Measurements from ENCODE around the gene NUP98.
"Not testable (repeated sequence)": the region's sequence is repeated elsewhere in the genome, so short reads cannot be mapped to it uniquely, and the experiment has no call there.

Gene NUP98

DNA sequence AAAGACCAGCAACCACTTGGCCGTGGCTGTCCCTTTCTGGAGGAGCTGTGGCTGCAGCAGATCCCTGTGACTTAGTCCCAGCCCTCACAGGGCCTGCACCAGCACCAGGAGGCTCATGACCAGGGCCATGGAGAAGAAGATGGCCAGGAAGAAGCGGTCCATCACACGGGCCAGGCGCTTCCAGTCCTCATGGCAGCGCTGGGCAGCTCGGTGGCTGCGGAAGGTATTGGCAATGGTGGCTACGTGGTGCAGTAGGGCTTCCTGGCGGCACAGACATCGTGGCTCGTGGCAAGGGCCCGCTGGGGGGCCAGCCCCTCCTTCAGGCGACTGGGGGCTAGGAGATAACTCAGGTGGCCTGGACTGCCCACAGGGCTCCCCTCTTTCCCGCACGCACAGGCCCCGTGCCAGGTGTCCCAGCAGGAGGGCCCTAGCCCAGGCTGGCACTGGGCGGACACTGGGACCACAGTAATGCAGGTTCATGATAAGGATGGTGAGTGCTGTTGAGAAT, 131.3 kb downstream of the NUP98 start:
- no peak for DNase-seq

DNA sequence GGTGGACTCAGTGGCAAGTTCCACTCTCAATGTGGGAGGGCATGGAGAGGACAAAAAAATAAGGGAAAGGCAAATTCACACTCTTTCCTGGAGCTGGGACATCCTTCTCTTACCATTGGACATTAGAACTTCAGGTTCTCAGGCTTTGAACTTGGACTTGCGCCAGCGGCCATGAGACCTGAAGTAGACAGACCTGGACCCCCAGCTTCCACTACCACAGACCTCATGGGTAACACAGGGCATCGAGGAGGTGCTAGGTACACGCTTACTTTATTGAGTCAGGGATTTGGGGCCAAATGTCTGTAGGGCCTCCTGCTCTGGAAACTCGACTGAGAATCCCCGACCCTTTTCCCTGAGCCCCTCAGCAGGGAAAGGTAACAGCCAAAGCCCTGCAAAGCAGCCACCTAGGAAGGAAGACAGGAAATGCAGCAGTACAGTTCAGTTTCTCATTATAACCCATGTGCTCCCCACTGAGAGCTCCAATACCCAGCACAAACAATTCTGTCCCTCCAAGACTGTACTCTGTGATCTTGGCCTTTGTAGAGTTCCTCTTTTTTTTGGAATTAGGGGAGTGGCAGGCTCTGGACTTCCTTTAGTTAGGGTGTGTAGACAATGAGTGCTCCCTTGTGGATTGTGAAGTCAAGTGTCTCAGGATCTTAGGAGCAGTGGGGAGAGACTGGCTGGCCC, 131.9 kb downstream of the NUP98 start:
- no peak for DNase-seq

DNA sequence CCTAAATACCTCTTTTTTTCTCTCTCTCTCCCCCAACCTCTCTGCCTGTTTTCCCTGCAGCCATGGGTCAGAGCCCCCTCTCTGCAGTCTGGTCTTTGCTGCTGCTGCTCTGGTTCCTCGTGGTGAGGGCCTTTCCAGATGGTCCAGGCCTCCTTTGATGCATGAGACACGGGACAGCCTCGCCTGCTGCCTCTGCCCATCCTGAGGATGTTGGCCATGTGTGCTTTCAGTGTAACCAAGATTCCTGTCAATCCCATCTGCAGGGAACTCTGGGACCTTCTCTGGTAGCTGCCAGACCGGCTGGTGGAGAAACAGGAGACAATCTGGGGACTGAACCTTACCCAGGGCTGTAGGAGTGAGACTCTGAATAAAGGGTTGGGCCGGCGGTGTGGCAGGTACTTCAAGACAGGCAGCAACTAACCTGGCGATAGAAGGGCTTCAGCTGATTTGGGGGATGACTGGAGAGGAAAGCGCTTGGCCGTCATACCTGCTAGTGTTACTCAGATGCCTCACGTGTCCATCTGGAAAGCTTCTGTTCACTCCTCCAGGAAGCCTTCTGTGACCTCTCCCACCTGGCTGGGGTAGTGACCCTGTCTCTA, 133.2 kb downstream of the NUP98 start:
- DNase-seq: no peak

DNA sequence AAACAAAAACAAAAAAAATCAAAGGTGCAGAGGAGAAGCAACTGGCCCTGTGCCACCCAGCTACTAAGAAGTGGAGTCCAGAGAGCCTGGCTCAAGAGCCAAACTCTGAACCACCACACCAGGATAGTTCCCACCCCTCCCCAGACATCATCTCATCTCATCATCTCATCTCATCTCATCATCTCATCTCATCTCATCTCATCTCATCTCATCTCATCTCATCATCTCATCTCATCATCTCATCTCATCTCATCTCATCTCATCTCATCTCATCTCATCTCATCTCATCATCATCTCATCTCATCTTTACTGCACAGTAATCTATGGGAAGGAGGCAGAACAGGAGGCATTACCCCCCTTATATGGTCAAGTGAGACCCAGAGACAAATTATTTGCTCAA, 134.5 kb downstream of the NUP98 start:
- no peak for DNase-seq

DNA sequence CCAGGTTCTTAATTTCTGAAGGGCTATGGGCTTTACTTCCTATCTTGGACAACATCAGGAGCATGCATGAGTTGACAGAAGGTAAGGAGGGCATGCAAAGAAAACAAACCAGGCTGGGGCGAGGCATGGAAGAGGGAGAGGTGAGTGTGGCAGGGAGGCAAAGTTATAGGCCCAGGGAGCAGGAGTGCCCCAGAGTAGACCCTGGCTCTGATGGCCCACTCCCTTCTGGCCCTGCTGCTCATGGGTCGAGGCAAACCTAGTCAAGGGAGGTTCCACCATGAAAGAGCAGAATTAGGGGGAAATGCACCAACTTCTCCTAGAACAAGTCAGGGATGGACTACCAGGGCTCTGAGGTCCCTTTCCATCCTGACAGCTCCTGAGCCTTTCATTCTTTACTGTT, 136.4 kb downstream of the NUP98 start:
- no peak for DNase-seq

DNA sequence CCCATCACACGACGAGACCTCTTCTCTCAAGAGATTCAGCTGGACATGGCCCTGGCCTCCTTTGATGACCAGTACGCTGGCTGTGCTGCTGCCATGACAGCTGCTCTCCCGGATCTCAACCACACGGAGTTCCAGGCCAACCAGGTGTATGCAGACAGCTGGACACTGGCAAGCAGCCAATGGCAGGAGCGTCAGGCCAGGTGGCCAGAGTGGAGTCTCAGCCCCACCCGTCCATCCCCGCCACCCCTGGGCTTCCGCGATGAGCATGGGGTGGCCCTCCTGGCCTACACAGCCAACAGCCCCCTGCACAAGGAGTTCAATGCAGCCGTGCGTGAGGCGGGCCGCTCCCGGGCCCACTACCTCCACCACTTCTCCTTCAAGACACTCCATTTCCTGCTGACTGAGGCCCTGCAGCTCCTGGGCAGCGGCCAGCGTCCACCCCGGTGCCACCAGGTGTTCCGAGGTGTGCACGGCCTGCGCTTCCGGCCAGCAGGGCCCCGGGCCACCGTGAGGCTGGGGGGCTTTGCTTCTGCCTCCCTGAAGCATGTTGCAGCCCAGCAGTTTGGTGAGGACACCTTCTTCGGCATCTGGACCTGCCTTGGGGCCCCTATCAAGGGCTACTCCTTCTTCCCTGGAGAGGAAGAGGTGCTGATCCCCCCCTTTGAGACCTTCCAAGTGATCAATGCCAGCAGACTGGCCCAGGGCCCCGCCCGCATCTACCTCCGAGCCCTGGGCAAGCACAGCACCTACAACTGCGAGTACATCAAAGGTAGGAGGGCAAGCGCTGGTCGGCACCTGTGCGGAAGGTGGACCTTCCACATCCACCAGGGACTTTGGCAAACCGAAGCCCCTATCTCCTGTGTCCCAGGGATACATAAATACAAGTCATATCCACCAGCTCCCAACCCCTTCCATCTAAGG, 137.5 kb downstream of the NUP98 start:
- DNase-seq: no peak

DNA sequence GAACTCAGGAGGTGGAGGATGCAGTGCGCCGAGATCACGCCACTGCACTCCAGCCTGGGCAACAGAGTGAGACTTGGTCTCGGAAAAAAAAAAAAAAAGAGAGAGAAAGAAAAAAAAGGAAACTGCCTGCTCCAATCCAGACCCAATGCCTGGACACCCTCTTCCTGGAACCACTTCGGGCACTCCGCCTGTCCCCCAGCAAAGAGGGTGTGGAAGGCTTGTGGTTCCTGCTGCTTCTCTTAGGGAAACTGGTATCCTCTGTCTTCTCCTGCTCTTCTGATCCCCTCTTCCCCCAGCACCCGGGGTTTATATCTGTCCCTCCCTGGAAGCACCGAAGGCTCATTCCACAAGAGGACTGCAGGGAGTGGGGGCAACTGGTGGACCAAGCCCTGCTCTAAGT, 139.1 kb downstream of the NUP98 start:
- DNase-seq: no peak

DNA sequence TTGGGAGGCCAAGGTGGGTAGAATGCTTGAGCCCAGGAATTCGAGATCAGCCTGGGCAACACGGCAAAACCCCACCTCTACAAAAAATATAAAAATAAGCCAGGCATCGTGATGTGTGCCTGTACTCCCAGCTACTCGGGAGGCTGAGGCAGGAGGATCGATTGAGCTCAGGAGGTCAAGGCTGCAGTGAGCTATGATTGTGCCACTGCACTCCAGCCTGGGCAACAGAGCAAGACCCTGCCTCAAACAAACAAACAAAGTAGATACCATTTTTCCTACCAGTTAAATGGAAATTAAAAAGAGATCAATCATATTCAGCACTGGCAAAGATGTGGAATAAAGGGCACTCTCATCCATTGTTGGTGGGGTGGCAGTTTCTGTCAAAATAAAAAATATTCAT, 140.0 kb downstream of the NUP98 start:
- not testable (repeated sequence) for DNase-seq

DNA sequence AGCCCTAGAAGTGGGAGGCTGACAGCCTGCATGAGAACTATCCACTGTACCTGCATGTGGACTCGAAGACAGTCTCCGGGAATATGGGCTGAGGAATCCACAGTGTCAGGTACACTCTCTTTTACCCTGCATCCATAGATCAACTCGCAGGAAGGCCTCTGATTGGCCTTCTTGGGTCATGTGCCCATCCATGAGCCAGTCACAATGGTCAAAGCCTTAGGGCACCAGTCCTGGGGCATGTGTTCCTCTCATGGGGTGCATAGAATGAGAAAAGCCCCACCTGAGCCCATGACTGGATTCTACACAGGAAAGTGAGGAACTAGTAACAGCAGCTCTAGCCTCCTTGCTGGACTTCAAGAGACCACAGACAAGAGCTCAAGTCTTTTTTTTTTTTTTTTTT, 141.8 kb downstream of the NUP98 start:
- no peak for DNase-seq

DNA sequence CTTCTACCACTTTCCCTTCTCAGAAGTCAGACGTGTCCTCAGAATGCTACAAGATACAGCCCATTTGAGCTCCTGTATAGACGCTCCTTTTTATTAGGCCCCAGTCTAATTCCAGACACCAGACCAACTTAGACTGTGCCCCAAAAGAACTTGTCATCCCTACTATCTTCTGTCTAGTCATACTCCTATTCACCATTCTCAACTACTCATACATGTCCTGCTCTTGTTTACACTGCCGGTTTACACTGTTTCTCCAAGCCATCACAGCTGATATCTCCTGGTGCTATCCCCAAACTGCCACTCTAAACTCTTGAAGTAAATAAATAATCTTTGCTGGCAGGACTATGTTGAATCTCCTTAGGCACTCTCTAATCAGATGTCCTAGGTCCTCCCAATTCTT, 144.8 kb downstream of the NUP98 start:
- DNase-seq: not testable (repeated sequence)

DNA sequence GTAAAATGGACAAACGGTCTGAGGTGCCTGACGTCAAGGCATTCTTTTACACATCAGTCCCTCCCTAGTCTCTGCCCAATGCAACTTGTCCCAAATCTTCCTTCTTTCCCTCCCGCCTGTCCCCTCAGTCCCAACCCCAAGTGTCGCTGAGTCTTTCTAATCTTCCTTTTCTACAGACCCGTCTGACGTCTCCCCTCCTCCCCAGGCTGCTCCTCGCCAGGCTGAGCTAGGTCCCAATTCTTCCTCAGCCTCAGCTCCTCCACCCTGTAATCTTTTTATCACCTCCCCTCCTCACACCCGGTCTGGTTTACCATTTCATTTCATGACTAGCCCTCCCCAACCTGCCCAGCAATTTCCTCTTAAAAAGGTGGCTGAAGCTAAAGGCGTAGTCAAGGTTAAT, 148.0 kb downstream of the NUP98 start:
- DNase-seq: not testable (repeated sequence)

DNA sequence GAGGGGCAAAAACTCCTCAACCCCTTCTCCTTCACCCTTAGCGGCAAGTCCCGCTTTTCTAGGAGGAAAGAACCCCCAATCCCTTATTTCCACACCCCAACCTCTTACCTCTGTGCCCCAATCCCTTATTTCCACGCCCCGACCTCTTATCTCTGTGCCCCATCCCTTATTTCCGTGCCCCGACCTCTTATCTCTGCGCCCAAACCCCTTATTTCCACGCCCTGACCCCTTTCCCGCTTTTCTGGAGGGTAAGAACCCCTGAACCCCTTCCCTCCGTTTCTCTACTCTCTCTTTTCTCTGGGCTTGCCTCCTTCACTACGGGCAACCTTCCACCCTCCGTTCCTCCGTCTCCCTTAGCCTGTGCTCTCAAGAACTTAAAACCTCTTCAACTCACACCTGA, 148.5 kb downstream of the NUP98 start:
- not testable (repeated sequence) for DNase-seq

DNA sequence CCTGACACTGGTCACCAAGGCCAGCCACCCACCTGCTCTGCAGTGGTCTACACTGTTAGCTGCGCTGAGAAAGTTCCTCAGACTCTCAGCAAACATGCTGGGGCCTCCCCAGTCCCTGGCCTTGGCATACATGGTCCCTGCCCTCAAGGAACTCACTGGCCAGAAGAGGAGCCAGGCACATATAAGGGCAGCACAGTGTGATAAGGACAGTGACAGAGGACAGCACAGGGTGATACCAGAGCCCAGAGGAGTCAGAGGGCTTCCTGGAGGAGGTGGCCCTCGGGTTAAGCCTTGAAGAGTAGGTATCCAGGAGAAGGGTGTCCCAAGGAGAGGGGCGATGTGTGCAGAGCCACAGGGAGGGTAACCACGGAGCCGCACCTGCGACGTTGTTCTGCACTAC, 151.8 kb downstream of the NUP98 start:
- no peak for DNase-seq

DNA sequence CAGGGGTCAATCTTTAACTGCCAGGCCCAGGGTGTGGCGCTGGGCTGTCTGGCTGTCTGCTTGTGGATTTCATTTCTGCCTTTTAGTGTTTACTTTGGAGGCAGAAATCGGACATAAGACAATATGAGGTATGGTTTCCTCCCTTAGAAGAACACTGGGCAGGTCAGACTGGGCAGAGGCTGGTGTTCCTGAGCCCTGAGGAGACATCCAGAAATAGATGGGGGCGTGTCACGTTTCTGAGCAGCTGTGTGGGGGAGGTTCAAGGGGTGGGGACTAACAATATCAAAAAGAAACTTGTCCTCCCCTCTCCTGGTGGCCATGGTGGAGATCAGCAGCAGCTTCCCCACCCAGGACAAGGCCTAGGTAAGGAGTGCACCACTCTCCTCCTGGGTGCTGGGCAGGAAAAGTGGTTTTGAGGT, 152.5 kb downstream of the NUP98 start, which contains the start of gene ART1:
Gene ART1, plus strand, starts transcription at position 312 of the 419 bp plus-strand sequence. CDS start 14,086 bp downstream, outside the sequence.
- no peak for DNase-seq

DNA sequence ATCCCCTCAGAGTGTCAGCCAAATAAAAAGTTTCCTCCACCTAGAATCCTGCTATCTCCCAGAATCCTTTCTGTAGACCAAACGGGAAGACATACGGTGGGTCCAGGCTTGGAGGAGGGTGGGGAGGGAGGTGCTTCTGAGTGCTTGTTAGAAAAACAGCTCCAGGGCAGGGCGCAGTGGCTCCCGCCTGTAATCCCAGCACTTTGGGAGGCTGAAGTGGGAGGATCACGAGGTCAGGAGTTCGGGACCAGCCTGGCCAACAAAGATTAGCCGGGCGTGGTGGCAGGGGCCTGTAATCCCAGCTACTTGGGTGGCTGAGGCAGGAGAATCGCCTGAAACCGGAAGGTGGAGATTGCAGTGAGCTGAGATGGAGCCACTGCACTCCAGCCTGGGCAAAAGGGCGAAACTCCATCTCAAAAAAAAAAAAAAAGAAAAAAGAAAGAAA, 154.2 kb downstream of the NUP98 start:
- not testable (repeated sequence) for DNase-seq

DNA sequence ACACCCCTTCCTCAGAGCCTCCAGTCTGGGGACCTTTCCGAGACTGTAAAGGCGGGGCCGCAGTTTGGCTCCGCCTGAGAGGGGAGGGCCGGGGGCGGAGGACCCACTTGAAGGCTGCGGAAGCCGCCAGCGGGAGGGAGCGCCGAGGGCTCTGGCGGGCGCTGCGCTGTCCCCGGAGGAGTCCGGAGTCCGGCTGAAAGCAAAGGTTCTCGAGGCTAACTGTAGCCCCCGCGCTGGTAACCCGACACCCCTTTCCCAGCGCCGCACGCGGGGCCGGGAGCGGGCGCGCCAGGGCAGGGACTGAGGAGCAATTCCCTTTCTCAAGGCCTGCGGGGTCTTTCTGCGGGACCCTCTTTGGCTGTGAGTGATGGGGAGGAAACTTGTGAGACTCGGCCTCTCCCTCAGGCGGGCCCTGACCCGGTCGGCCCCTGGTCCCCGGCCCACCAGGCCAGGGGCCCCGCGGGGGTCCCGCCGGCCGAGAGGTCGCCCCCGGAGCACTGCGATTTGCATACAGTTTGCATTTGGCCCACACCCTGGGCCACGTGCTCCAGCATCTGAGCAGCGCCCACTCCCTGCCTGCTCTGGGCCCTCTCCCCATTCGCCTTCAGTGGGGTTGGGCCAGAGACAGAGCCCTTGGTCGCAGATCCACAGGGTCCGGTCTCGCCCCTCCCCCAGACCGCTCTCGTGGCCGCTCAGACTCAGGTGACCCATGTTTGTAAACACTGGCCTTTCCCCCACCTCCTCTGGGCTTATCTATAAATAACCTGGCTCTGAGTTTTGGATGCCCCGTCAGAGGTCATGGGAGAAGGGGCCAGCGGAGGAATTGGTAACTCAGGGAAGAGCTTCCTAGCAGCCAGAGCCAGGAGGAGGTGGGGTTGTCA, 155.0 kb downstream of the NUP98 start:
- DNase-seq: peak; percentile 82

DNA sequence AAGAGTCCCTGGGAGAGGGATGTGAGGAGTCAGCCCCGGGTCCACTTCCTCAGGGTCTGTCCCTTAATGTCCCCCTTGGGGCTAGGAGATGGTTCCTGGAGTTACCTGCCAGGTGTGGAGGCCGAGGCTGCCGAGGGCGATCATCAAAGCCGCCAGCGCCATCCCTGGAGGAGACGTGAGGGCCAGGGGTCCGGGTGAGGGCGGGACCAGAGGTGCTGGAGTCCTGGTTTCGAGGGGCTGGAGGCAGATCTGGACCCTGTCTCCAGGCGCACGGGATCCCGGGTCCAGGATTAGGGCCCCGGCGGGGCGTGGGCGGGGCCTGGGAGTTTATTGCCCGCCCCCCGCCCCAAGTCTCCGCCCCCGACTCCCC, 155.7 kb downstream of the NUP98 start, which contains the start of gene ART5:
Gene ART5, minus strand, starts transcription at position 292 of the 370 bp plus-strand sequence. Its CDS starts 130 bp downstream, at position 162.
- DNase-seq: no peak

DNA sequence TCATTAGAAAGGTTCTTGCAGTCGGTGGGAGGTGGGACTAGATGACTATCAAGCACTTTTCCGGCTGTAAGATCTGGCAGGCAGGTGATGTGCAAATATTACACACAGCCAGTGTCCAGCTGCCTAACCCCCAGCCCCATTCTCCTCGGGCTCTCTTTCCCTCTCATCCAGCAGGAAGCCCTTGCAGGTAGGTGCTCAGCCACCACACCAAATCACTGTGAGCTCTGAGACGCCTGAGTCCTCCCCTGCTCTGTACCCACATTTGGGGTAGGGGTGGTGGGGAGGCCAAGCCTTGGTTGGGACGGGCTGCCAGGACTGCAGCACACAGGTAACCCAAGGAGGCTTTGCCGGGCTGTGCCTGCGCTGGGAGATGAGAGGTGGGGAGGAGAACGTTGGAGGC, 156.2 kb downstream of the NUP98 start:
- no peak for DNase-seq

DNA sequence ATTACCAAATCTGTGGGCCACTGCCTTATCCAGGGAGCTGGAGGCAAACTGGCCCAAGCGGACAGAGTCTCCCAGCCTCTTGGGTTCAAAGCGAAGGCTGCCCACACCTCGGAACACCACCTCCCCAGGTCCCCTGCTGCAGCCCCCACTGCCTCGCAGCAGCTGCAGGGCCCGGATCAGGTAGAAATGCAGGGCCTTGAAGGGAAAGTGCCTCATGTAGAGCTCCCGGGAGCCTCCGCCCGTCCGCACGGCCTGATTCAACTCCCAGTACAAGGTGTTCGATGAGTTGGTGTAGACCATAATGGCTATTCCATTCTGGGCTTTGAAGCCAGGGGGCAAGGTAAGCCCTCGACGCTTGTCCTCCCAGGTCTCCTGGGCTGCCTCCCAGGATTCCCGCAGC, 157.5 kb downstream of the NUP98 start:
- DNase-seq: no peak

DNA sequence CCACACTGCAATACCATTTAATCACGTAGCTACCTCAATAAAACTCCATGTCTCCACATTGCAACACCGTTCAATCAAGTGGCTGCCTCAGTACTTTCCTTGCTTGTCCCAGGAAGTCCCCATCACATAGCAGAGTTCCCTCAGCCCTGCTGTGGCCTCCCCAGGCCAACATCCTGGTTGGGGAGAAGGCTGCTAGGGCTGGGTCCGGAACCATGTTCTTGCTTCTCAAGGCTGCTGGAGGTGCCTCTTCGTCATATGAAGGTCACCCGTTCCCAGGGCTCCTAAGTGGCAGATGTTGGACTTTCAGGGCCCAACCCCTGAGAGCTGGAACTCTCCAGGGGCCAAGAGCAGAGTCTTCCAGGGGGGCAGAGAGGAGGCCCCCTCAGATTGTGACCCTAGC, 158.8 kb downstream of the NUP98 start:
- DNase-seq: no peak

DNA sequence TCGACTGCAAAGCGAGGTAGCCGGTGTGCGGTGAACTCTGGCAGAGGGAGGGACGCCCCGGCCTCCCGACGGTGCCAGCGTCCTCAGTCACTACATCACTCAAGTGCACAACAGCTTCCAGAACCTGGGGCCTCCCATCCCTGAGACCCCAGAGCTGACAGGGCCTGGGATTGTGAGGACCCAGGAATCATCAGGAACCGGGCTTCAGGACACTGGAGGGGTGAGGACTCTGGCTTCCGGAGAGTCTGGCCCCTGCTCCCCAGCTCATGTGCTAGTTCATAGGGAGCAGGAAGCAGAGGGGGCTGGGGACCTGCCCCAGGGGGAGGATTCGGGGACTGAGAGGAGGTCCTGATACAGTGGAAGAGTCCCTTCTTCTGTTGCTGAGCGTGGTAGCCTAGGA, 160.2 kb downstream of the NUP98 start:
- DNase-seq: no peak

DNA sequence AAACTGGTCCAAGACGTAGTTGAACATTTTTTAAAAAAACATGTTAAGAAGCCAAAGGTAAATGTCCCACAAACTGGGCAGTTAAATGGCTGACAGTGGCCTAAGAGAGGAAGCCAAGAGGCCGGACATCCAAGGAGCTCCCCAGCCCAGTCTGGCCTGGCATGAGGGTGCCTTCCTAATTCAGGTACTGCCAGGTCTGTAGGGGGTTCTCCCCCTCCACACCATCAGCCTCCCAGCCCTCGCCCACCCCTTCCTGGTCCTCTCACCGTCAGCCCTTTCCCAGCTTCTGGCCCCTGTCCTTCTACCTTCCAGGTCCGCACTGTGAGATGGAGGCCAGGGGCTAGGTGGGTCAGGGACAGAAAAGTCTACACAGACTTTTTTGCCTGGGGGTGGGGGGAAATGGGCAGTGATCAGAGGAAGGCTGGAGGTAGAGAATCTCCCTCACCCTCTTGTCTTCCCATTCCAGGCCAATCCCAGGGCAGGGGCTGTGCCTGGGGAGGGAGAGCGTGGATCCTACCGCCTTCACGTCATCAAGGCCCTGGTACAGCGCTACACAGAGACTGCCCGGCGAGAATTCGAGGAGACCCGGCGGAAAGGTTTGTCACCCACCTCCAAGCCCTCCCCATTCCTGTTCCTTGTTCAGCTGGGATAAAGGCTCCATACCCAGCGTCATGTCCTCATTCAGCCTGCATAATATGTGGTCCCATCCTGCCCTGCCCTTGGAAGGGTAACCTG, 161.5 kb downstream of the NUP98 start:
- no peak for DNase-seq
